K562 (cell line): ENCODE measurements around the gene PKHD1. TPM values are rescaled to one million over a fixed set of nuclear protein-coding genes. Genes with fewer than 3 reads are reported as not detected.

ENCODE experiments used
- ATAC-seq: fragments of 200-7000 bp; cut with Tn5 transposase; 3 replicates; pipeline ENCODE4 v1.9.1; 2020; ENCODE audit warnings: moderate library complexity
- BruUV-seq: library from RNA; stranded (reverse); fragments of 400-500 nt; replicated peaks from 2 replicates; lab custom pipeline; 2021; lab: Mats Ljungman, UMichigan
- CTCF ChIA-PET: fragments of 300-600 bp; formaldehyde crosslinking; extraction: SDS; loops from one replicate; lab custom pipeline; 2021; ENCODE audit warnings: low intra/inter-chr PET ratio; lab: Yijun Ruan, JAX
- POLR2A ChIA-PET: fragments of 300-600, 350-650 bp; sonication (Branson Sonifier 250); formaldehyde crosslinking; extraction: SDS; loops from one replicate; lab custom pipeline; 2021; ENCODE audit warnings: antibody characterized with exemption, inconsistent platforms; lab: Yijun Ruan, JAX
- DNase-seq, 4 experiments: peaks; one replicate each; pipeline versions ENCODE4 v3.0.0 to v3.0.0-alpha.2; 2011 to 2018; ENCODE audit warnings: low spot score in 3 of 4, mixed read lengths in 3 of 4; ENCODE audit errors: extremely low read depth in 1 of 4
- FAIRE-seq: peaks from 2 replicates; lab custom pipeline; 2011; peaks lifted over from hg19 to GRCh38; lab: Jason Lieb, UNC
- H2AFZ ChIP-seq: 2 replicates; pipeline ENCODE4 v1.6.0; 2011; ENCODE audit warnings: low read depth, low read length, control low read depth, inconsistent platforms
- H3K27ac ChIP-seq: fragments of 200-600 bp; 3 replicates; pipeline ENCODE4 v1.8.0; 2011; ENCODE audit warnings: low read depth, mild to moderate bottlenecking, control low read depth, inconsistent platforms, low read length, moderate library complexity, mixed read lengths; ENCODE audit errors: extremely low read depth
- H3K27me3 ChIP-seq, 2 experiments: fragments of 300-600 bp in 1 of 2; 2 replicates in 1 of 2; 3 replicates in 1 of 2; pipeline versions ENCODE4 v1.6.0 to v1.8.0; 2011; ENCODE audit warnings: inconsistent platforms in 2 of 2, low read length in 2 of 2, mild to moderate bottlenecking in 1 of 2, mixed read lengths in 1 of 2, moderate library complexity in 1 of 2; ENCODE audit not compliant: control insufficient read depth in 2 of 2, insufficient read depth in 2 of 2
- H3K36me3 ChIP-seq: fragments of 300-600 bp; 3 replicates; pipeline ENCODE4 v1.8.0; 2011; ENCODE audit warnings: mild to moderate bottlenecking, low read length, inconsistent platforms; ENCODE audit not compliant: control insufficient read depth, insufficient read depth
- H3K4me1 ChIP-seq, 2 experiments: fragments of 200-600 bp in 1 of 2; replicated peaks in 1 of 2; 2 replicates in 1 of 2; 3 replicates in 1 of 2; pipeline versions ENCODE4 v1.5.1 to v1.8.0; 2011; ENCODE audit warnings: inconsistent platforms in 2 of 2, low read length in 2 of 2, mild to moderate bottlenecking in 1 of 2, mixed read lengths in 1 of 2, moderate library complexity in 1 of 2; ENCODE audit not compliant: control insufficient read depth in 2 of 2, insufficient read depth in 2 of 2
- H3K4me2 ChIP-seq: 2 replicates; pipeline ENCODE4 v1.6.1; 2011; ENCODE audit warnings: low read length, control low read depth, inconsistent platforms, mixed read lengths; ENCODE audit not compliant: insufficient read depth
- H3K4me3 ChIP-seq: fragments of 200-600 bp; sonication (generic), shearing (Covaris generic); 2 replicates; pipeline ENCODE4 v1.5.1; 2016; ENCODE audit warnings: control low read depth, inconsistent platforms
- H3K79me2 ChIP-seq: fragments of 200-600 bp; 3 replicates; pipeline ENCODE4 v1.8.0; 2011; ENCODE audit warnings: low read length, inconsistent platforms; ENCODE audit not compliant: control insufficient read depth, insufficient read depth
- H3K9ac ChIP-seq, 2 experiments: 2 replicates each; pipeline versions ENCODE4 v1.6.0 to v1.6.1; 2011; ENCODE audit warnings: low read depth in 2 of 2, low read length in 2 of 2, control low read depth in 1 of 2, inconsistent platforms in 1 of 2, mild to moderate bottlenecking in 1 of 2, mixed read lengths in 1 of 2; ENCODE audit not compliant: insufficient read depth in 1 of 2
- H3K9me1 ChIP-seq: one replicate; pipeline ENCODE4 v1.6.0; 2011; ENCODE audit warnings: inconsistent platforms, mild to moderate bottlenecking, low read length, moderate library complexity; ENCODE audit not compliant: control insufficient read depth, insufficient read depth
- H3K9me3 ChIP-seq: replicated peaks from 2 replicates; pipeline ENCODE4 v1.5.1; 2011; ENCODE audit warnings: low read depth, low read length, inconsistent platforms; ENCODE audit not compliant: control insufficient read depth, insufficient read depth
- H4K20me1 ChIP-seq: replicated peaks from 2 replicates; pipeline ENCODE4 v1.6.1; 2011; ENCODE audit warnings: low read length, inconsistent platforms, mixed read lengths; ENCODE audit not compliant: control insufficient read depth, insufficient read depth
- DIDO1 ChIP-seq: fragments of 450-650 bp; IDR thresholded peaks from 2 replicates; pipeline ENCODE4 v1.6.1; 2016; ENCODE audit warnings: low read depth, missing biosample characterization, missing genetic modification characterization
- ESRRA ChIP-seq: fragments of 450-650 bp; IDR thresholded peaks from 2 replicates; pipeline ENCODE4 v1.6.1; 2014; ENCODE audit warnings: low read depth, mild to moderate bottlenecking, moderate library complexity, borderline replicate concordance
- SAFB2 ChIP-seq: fragments of 200-400 bp; formaldehyde crosslinking; IDR thresholded peaks from 2 replicates; pipeline ENCODE4 v1.6.1; 2018; ENCODE audit warnings: borderline replicate concordance, low read length, low read depth, moderate library complexity; ENCODE audit not compliant: severe bottlenecking
- SOX6 ChIP-seq: fragments of 450-650 bp; IDR thresholded peaks from 2 replicates; pipeline ENCODE4 v1.6.1; 2014; ENCODE audit warnings: mild to moderate bottlenecking
- TEAD4 ChIP-seq, 2 experiments: sonication (generic) in 1 of 2; formaldehyde crosslinking in 1 of 2; IDR thresholded peaks; 2 replicates each; pipeline versions ENCODE4 v1.6.1 to v1.8.0; 2012 to 2022; ENCODE audit warnings: borderline replicate concordance in 1 of 2, inconsistent platforms in 1 of 2, low read length in 1 of 2, mild to moderate bottlenecking in 1 of 2, missing genetic modification reagents in 1 of 2
- ZBED1 ChIP-seq: IDR thresholded peaks from 2 replicates; pipeline ENCODE4 v1.6.1; 2014
- ZNF224 ChIP-seq: sonication (generic); formaldehyde crosslinking; IDR thresholded peaks from 2 replicates; pipeline ENCODE4 v1.8.0; 2022; ENCODE audit warnings: mild to moderate bottlenecking, missing genetic modification reagents
- ZNF785 ChIP-seq: fragments of 250-450 bp; sonication (Bioruptor Pico); IDR thresholded peaks from 2 replicates; pipeline ENCODE4 v1.4.0; 2020; ENCODE audit warnings: mild to moderate bottlenecking
- WGBS: fragments of 100-300 bp; shearing (Covaris generic); methylation state at CpG from one replicate; pipeline ENCODE4 v1.1.6; 2016; ENCODE audit warnings: low coverage, mixed read lengths; ENCODE audit not compliant: insufficient coverage; ENCODE audit errors: missing lambda C conversion rate; 5-methylcytosine and 5-hydroxymethylcytosine counted together
- in situ Hi-C: fragments of 300-500 bp; cut with MboI; formaldehyde crosslinking; loops from 4 replicates; pipeline ENCODE4 v1.15.0; 2018; ENCODE audit warnings: inconsistent platforms, mixed read lengths
- intact Hi-C: fragments of 100-400 bp; cut with micrococcal nuclease; formaldehyde crosslinking; loops from 2 replicates; pipeline ENCODE4 v1.14.2; 2022
- polyA plus RNA-seq, 8 experiments: library from polyadenylated mRNA; depleted of rRNA in 4 of 8; stranded (reverse) in 5 of 8; unstranded in 3 of 8; fragments of >200 nt; fragmentation: Nextera tagmentation in 2 of 8; fragmentation: Illumina TruSeq in 1 of 8; extraction: Ambion mirVana in 2 of 8; extraction: Trizol in 1 of 8; gene quantifications; 2 replicates each; pipeline versions ENCODE4 v1.2.1 to v1.2.3, GENCODE V29; 2011 to 2014; ENCODE audit warnings: inconsistent platforms in 1 of 8, missing spikeins in 1 of 8
- total RNA-seq, 7 experiments: library from RNA; depleted of rRNA in 6 of 7; stranded (reverse); fragments of >200 nt in 6 of 7; fragmentation: Illumina TruSeq in 2 of 7; extraction: Trizol in 2 of 7; gene quantifications; 2 replicates each; pipeline versions ENCODE4 v1.2.1 to v1.2.3, GENCODE V29; 2011 to 2021; ENCODE audit warnings: low replicate concordance in 1 of 7
- TF ChIP-seq, protein P1 (sequence below): fragments of 250-450 bp; sonication (Bioruptor Pico); IDR thresholded peaks from 2 replicates; pipeline ENCODE4 v1.8.0; 2022; ENCODE audit warnings: inconsistent platforms
- TF ChIP-seq, protein P2 (sequence below): fragments of 150-350 bp; IDR thresholded peaks from 2 replicates; pipeline ENCODE4 v1.6.1; 2014; ENCODE audit warnings: low read depth, mild to moderate bottlenecking, low read length, borderline replicate concordance

Gene PKHD1
- total and polyA plus RNA-seq, 9 of the 15 experiments (the other 6 are each of a cell fraction or from before 2014, with no cell fraction given) = 0.01 to 0.04 (median 0.01) TPM; not detected in 6

DNA sequence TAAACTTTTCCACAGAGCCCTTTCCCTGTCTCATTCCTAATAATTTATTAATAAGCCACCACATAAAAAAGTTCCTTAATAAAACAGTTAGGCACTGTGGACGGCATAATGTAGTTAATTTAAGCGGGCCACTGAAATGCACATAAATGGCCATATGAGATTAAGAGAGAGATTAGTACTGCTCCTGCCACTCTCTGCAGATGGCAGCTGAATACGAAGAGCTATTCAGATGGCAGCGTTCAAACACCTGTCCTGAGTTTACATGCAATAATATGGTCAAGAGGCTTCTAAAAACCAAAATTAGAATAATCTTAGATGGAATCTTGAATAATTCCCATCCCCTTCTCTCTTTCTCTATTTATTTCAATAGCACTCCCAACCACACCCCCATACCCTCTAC lies 461.8 kb downstream of the PKHD1 start (continued):
- TF ChIP-seq ZBED1 = no peak
- TF ChIP-seq ESRRA = no peak
- TF ChIP-seq, all 486 proteins: peak for 0

DNA sequence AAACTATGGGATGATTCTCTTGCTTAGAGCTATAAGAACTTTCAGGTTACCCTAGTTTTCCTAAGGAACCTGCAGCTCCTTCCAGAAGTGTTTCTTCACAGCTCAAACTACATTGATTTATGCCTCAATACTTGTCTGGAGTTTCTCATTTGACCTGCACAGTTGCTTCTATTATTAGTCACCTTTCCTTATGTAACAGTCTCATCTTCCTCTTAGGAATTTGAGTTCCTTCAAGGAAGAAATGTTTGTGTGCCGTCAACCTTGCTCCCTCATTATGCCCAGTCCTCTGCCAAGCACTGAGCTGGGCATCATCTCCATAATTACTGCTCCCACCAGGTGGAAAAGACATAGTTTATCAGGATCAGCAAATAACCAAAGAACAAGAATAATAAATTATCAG lies 466.4 kb downstream of the PKHD1 start:
- H3K27ac ChIP-seq = no peak overlapping the region
- no peaks in the 10 kb centered on the region for H3K36me3 ChIP-seq
- no peak for DNase-seq
- no peak overlapping the region for H3K9ac ChIP-seq
- H3K4me3 ChIP-seq = no peak overlapping the region
- H3K9me1 ChIP-seq = no peaks in the 10 kb centered on the region
- H2AFZ ChIP-seq = no peak overlapping the region
- ChIA-PET CTCF (no interaction called here), POLR2A (interaction anchor here (0.7 kb wide), 1 partner anchor 29 kb away, joined by 3 read pairs; no protein-coding TSS in a partner anchor)
- no peak overlapping the region for H3K4me2 ChIP-seq
- no TSS peak for BruUV-seq
- H3K9me3 ChIP-seq = no peaks in the 10 kb centered on the region
- in situ Hi-C loops (no loop called here), intact Hi-C loops (no loop called here)
- no peak for ATAC-seq
- FAIRE-seq = no peak
- no peaks in the 10 kb centered on the region for H3K79me2 ChIP-seq
- TF ChIP-seq, protein P1, sequence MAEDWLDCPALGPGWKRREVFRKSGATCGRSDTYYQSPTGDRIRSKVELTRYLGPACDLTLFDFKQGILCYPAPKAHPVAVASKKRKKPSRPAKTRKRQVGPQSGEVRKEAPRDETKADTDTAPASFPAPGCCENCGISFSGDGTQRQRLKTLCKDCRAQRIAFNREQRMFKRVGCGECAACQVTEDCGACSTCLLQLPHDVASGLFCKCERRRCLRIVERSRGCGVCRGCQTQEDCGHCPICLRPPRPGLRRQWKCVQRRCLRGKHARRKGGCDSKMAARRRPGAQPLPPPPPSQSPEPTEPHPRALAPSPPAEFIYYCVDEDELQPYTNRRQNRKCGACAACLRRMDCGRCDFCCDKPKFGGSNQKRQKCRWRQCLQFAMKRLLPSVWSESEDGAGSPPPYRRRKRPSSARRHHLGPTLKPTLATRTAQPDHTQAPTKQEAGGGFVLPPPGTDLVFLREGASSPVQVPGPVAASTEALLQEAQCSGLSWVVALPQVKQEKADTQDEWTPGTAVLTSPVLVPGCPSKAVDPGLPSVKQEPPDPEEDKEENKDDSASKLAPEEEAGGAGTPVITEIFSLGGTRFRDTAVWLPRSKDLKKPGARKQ (CRISPR knock-in tag) = no peak
- TF ChIP-seq SAFB2 (no peak), ZNF224 (CRISPR knock-in tag) (no peak), TEAD4 (IDR thresholded peaks at IDR 0.05; ENCODE audit: low read length) (no peak), TEAD4 (CRISPR knock-in tag; IDR thresholded peaks at IDR 0.05; ENCODE audit: borderline replicate concordance) (no peak), DIDO1 (tag) (no peak), ZNF785 (no peak), SOX6 (no peak)
- TF ChIP-seq, protein P2, sequence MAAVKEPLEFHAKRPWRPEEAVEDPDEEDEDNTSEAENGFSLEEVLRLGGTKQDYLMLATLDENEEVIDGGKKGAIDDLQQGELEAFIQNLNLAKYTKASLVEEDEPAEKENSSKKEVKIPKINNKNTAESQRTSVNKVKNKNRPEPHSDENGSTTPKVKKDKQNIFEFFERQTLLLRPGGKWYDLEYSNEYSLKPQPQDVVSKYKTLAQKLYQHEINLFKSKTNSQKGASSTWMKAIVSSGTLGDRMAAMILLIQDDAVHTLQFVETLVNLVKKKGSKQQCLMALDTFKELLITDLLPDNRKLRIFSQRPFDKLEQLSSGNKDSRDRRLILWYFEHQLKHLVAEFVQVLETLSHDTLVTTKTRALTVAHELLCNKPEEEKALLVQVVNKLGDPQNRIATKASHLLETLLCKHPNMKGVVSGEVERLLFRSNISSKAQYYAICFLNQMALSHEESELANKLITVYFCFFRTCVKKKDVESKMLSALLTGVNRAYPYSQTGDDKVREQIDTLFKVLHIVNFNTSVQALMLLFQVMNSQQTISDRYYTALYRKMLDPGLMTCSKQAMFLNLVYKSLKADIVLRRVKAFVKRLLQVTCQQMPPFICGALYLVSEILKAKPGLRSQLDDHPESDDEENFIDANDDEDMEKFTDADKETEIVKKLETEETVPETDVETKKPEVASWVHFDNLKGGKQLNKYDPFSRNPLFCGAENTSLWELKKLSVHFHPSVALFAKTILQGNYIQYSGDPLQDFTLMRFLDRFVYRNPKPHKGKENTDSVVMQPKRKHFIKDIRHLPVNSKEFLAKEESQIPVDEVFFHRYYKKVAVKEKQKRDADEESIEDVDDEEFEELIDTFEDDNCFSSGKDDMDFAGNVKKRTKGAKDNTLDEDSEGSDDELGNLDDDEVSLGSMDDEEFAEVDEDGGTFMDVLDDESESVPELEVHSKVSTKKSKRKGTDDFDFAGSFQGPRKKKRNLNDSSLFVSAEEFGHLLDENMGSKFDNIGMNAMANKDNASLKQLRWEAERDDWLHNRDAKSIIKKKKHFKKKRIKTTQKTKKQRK = no peak
- 5% methylated on average over 1 of the region's 1 CpG for WGBS
- H3K27me3 ChIP-seq = no peaks in the 10 kb centered on the region
- H4K20me1 ChIP-seq = no peaks in the 10 kb centered on the region
- no peaks in the 10 kb centered on the region for H3K4me1 ChIP-seq
